ENCODE measurements around the gene TRMT112. TPM values are rescaled to one million over a fixed set of nuclear protein-coding genes. Genes with fewer than 3 reads are reported as not detected.

The TRMT112 gene
- polyA plus RNA-seq, 10 donors = 139 to 214 (median 173) TPM

DNA sequence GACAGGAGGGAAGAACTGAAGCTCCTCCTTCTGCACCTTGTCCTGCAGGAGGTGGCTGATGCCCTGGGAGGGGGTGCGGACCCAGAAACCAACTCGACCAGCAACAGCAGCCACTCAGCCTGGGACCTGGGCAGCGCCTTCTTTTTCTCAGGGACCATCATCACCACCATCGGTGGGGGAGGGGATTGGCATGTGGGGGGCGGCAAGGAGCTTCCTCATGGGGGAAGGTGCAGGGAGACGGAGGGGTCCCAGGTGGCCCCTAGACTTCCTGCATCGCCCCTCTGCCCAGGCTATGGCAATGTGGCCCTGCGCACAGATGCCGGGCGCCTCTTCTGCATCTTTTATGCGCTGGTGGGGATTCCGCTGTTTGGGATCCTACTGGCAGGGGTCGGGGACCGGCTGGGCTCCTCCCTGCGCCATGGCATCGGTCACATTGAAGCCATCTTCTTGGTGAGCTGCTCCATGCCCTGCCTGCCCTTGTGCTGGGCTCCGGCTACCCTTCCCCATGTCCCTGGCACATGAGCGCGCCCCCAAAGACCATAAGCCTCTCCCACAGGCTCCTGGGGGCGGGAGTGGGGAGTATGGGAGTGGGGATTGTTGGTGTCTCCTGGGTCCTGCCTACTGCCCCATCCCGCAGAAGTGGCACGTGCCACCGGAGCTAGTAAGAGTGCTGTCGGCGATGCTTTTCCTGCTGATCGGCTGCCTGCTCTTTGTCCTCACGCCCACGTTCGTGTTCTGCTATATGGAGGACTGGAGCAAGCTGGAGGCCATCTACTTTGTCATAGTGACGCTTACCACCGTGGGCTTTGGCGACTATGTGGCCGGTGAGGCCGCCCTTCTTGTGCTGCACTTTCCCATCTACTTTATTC, 20.3 kb downstream of the TRMT112 start:
- no peak for DNase-seq

DNA sequence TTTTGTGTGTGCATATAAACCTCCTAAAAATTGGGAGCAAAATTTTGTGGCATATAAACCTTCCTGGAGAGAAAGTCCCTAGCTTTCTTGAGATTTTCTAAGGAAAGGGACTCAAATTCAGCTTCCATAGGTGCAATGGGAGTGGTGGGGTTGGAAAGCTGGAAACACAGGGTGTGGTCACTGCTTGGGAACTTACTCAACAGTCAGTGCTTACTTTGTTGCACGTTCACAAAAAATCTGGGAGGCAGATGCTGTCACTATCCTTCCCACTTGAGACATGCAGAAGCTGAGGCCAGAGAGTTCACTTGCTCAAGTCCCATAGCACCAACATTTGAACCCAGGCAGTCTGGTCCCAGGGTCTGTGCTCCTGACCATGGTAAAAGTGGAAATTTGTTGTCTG, 21.1 kb downstream of the TRMT112 start:
- no peak for DNase-seq

DNA sequence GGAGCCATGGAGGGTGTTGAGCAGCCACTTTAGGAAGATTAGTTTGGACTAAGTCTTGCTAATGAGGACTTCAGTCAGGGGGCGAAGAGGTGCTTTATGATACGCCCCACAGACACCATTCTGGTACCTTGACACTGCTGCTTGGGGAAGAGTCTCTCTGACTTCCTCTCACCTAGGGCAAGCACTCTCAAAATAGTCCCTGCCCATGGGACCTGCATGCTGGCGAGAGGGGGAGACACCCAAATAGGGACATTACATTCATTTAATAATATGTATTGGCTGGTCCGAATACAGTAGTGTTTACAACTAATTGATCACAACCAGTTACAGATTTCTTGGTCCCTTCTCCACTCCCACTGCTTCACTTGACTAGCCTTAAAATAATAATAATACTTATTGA, 21.6 kb downstream of the TRMT112 start:
- no peak for DNase-seq

DNA sequence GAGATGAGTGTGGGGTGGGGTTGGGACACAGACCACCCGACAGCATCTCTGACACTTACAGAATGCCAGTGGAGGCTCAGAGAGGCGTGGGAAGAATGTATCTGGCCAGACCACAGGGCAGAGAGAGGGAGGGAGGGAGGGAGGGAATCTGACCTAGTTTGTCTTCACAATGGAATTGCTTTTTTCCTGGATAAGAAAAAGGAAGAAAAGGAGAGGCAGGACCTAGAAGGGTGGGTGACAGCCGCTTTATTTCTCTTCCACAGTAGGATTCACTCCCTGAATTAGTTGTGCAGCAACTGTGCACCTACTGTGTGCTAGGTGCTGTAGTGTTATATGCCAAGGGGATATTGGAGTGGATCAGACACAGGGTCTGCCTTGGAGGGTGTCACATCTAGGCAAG, 22.6 kb downstream of the TRMT112 start:
- no peak for DNase-seq

DNA sequence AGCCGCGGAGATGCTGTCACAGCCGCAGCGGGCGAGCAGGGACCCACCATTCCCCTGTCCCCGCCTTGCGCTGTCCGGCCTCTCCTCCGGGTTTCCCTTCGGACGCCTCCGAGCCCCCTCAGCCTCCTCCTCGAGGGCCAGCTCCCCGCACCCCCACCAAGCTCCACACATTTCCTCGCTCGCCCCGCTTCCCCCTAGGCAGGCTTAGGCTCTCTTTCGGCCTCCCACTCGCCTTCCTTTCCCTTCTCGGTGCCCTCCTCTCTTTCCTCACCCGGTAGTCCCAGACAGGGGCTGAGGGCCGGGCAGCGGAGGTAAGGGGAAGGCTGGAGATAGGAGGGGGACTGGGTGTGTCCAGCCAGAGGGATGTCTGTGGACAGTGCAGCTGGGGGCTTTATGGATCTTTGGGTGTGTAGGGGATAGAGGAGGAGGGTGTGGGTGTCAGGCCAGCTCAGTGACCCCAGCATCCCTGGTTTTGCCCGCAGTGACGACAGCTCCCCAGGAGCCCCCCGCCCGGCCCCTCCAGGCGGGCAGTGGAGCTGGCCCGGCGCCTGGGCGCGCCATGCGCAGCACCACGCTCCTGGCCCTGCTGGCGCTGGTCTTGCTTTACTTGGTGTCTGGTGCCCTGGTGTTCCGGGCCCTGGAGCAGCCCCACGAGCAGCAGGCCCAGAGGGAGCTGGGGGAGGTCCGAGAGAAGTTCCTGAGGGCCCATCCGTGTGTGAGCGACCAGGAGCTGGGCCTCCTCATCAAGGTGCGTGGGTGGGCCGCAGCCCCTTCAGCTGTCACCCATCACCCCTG, 24.7 kb downstream of the TRMT112 start:
- no peak for DNase-seq

DNA sequence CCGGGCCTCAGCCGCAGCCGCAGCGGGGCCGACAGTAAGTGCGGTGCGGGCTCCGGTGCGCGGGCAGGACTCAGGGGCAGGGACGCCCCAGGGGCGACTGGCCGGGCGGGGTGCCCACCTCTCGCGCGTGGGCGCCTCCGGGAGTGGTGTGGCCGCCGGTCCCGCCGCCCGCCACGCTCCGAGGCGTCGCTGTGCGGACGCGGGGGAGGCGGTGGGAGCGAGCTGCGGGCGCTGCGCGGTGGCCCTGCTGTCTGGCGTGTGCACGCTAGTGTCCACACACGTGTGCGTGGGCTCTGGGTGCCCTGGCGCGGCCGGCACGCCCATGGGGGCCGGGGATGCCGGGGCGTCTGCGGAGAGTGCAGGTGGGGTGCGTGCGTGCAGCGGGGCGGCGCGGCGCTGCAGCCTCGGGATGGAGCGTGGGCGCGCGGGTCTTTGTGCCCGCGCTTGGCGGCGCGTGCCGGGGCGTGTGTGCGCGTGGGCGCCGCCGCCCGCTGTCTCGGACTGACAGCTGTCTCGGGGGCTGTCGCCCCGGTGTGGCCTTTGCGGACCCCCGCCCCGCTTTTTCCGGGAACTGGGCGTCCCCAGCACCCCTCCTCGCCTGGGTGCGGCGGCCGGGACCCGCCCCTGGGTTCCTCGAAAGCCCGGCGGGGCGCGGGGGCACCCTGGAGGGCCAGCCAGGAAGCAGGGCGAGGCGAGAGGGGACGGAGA, 25.5 kb downstream of the TRMT112 start:
- no peak for DNase-seq

DNA sequence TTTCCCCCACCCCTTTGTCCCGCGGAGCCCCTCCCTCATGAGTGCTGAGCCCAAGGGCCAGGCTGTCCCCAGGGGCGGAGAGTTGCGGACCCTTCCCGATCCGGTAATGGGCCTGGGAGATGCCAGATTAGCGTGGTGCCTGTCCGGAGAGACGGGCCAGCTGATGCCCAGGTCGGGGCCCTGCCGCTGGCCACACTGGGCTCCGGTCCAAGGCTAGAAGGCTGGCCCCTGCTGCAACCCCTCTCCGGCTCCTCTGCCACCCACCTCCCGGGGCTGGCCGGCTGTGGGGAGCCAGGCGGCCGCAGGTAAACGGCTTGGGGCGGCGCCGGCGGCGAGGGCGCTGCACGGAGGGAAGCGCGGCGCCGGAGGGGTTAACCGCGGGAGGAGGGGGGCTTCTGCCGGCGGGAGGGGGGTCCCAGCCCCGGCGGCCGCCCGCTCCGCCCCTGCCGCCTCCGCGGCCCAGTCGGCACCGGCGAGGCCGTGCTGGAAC, 26.1 kb downstream of the TRMT112 start, which contains the start of gene KCNK4:
TSS of gene KCNK4 (plus strand) at position 41 of the 490 bp plus-strand sequence. CDS start 1,717 bp downstream, outside the sequence.
- DNase-seq = no peak

DNA sequence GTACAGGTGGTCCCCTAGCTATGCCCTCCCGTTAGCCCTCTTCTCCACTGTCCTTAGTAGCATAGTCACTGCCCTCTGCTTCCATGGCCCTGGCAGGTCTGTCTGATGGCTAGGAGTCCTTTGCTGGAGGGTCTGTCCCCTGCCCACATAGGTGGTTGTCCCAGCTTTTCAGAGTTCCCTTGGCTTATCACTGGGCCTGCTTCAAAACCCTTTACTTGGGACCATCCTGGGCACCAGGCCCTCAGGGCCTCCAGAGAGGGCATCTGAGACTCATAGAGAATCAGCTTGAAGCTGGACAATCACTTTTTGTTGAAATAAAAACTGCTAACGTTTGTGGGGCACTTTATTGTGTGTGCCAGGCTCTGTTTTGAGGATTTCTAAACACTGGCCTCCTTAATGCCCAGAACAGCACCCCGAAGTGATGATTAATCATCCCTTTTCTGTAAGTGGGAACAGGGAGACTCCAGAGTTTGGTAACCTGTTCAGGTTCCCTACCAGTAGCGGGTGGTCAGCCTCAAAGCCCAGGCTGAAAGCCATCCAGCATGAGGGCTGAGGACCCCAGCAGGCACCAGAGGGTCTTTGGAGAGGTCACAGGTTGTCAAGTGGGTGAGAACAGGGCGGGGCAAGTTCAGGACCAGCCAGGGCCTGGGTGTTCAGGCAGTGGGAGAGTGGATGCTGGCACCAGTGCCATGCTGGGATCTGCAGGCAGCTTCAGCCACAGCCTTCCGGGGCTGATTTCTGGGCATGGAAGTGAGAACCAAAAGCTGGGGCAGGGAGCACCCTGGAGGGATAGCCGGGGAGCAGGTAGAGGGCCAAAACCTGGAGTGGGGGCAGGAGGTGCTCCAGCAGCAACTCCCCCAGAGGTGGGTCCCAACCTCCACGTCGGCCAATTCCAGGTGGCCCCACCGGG, 26.8 kb downstream of the TRMT112 start:
- no peak for DNase-seq

DNA sequence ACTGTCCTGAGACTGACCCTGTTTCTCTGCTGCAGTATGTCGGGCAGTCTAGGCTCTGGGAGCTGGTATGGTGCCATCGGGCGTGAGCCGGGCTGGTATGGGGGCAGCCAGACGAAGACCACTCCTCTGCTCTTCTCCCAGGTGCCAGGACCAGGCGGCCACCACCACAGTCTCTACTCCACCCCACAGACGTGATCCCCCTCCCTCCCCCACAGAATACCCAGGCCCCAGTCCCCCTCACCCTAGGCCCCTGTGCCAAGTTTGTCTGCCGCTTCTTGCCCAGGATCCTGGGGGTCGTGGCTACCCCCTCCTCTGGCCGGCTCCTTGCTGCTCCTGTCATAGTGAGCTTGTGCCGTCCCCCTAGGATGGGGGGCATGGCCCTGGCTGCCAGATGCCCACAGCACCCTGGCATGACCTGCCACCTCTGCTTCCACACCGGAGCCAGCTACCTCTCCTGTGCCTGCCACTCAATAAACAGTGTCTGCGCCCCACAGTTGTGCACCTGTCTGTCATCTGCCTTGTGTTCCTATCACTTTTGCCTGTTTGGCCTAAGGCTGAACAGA, 28.3 kb downstream of the TRMT112 start:
- no peak for DNase-seq

DNA sequence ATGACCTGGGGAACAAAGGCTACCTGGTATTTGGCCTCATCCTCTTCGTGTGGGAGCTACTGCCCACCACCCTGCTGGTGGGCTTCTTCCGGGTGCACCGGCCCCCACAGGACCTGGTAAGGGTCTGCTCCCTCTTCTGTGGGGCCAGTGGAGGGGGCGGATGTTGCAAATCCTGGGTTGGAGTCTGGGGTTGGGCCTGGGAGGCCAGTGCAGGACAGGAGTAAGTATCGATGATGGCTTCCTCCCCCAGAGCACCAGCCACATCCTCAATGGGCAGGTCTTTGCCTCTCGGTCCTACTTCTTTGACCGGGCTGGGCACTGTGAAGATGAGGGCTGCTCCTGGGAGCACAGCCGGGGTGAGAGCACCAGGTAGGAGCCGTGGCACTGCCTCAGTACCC, 29.0 kb downstream of the TRMT112 start:
- DNase-seq = no peak

DNA sequence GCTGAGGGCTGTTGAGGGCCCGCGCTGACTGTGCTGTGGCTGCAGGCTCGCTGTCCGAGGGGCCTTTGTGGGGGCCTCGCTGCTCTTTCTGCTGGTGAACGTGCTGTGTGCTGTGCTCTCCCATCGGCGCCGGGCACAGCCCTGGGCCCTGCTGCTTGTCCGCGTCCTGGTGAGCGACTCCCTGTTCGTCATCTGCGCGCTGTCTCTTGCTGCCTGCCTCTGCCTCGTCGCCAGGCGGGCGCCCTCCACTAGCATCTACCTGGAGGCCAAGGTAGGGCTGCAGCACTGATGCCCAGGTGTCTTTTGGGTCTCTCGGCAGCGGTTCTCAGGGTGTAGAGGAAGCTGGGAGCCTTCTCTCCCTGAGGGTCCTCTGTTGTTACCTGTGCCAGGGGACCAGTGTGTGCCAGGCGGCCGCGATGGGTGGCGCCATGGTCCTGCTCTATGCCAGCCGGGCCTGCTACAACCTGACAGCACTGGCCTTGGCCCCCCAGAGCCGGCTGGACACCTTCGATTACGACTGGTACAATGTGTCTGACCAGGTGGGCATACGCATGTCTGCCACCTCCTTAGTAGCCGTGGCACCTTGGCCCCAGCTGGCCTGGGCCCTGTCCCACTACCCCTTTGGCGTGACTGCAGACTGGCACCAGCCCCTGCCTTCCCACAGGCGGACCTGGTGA, 29.5 kb downstream of the TRMT112 start:
- DNase-seq = no peak

DNA sequence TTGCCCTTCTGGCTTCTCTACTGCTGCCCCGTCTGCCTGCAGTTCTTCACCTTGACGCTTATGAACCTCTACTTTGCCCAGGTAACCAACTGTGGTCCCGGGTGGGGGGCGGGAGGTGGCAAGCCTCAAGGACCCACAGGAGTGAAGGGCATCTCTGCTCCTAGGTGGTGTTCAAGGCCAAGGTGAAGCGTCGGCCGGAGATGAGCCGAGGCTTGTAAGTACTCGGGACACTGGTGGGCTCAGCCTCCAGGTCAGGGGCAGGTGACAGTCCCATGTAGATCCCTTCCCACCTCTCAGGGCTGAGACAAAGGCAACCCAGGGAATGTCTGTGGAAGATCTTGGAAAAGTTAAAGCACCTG, 30.6 kb downstream of the TRMT112 start:
- no peak for DNase-seq

DNA sequence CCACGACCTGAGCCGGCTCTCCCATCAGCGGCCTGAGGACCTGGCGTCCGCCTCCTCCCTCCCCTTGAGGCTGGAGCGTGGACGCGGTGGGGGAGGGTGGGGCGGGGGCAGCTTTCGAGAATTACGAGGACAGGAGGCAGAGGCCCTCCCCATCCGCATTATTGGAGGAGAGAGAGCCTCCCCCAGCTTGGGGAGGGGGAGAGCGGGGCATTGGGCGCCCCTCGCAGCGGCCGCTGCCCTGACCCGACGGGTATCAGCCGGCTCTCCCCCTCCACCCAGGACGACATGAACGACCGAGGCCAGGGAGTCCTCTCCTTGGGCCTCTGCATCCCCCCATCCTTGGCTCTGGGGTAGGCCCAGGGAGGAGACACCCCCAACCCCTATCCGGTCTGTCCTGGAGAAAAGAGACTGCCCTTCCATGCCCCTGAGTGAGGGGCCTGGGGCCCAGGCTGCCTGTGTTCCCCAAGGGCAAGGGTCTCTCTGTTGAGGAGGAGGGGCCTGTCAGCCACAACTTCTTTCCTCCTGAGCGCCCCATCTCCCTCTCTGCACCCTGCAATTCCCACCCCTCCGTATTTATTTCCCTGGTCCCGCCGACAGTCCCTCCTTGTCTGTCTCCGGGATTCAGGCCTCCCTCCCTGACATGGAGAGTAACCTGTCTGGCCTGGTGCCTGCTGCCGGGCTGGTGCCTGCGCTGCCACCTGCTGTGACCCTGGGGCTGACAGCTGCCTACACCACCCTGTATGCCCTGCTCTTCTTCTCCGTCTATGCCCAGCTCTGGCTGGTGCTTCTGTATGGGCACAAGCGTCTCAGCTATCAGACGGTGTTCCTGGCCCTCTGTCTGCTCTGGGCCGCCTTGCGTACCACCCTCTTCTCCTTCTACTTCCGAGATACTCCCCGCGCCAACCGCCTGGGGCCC, 31.2 kb downstream of the TRMT112 start:
- DNase-seq = no peak

DNA sequence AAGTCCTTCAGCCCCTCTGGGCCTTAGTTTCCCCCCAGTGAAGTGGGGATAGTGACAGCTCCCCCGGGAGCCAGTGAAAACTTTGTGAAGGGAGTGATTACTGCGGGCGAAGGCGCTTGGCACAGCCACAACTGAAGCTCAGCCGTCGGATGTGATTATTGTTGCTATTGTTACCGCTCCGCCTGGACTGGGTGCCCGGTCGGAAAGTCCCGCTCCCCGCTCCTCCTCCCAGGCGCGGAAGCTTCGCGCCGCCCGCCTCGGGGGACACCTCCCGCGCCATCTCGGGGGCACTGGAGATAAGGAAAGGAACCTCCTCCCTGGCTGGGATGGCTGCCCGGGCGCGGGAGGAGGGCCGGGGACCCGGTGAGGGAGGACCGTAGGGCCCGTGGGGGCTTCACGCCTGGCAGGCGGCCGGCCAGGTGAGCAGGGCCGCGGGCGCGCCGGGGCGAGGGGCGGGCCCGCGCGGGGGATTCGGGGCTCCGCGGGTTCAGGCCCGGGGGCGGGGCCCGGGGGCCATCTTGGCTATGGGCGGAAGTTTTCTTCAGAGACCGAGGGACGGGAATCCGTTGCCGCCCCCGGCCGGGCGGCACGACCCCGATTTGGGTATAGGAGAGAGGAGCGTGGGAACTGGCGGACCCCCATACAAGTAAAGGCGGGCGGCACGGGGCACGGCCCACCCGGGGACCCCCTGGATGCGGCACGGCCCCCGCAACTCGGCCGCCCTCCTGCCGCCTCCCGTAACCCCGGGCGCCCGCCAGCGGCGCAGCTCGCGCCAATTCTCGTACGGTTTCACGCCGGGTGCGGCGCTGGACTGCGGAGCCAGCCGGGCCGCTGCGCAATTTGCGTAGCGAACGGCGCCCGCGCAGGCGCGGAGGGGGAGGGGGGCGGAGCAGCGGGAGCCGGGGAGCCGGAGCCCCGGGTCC, 32.1 kb downstream of the TRMT112 start, which contains the start of gene GPR137:
TSS of gene GPR137 (plus strand) at position 887 of the 923 bp plus-strand sequence. CDS start 677 bp downstream, outside the sequence.
- DNase-seq = peak; percentile 85 to 98 (median 94)

DNA sequence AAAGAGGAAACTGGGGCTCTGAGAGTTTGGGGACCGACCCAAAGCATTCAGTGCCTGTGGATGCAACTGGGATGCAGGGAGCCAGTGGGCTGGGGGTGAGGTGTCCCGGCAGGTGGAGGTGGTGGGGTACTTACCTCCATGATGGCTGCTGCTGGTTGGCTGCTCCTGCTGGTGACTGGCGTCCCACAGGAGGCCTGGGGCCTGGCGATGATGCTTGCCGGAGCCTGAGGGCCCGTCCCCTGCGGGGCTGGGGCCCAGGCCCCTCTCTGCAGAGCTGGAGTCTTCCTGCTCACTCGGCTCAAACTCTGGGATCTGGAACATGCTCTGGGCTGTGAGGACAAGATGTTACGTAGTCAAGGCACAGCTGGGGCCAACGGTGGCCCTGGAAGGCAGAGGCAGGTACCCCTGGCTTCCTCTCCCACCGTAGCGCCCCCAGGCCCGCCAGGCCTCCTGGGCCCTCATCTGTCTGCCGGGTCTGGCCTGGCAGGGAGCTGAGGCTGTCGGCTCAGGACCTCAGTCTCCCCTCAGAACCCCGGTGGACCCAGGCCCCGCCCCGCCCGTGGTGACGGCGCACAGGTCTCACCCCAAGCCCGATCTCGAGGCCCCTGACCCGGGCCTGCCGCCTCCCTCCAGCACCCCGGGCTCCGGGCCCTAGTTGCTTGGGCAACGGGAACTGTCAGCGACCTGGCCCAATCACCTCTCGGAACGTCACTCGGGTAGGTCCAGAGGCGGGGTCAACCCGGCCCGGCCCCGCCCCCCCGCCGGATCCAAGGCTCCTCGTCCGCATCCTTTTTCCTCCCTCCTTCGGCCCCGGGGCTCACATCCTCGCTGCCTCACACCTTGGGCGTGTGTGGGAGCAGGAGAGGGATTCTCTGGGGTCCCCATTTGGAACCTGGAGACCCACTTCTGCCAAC, 33.1 kb downstream of the TRMT112 start, which contains the start of gene BAD:
TSS of gene BAD (minus strand) at position 618 of the 914 bp plus-strand sequence. CDS start at position 321, 297 bp downstream.
- peak; percentile 94 to 97 (median 94) for DNase-seq

DNA sequence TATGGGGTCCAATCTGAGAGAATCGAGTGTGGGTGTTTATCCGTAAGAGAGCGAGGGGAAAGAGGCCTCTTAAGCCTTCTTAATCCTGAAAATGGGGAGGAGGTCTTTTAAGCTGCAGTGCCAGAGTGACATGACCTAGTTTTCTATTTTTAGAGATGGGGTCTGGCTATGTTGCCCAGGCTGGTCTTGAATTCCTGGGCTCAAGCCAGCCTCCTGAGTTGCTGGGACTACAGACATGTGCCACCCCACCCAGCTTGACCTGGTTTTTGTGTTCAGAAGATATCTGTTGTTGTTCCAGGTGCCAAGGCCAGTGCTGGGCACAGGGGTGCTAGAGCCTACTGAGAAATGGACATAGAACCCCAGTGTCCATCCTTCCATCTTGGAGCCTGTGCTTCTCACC, 34.3 kb downstream of the TRMT112 start:
- no peak for DNase-seq
